ENCODE measurements around the gene UNC13B.
"Not testable (repeated sequence)": the region's sequence is repeated elsewhere in the genome, so short reads cannot be mapped to it uniquely, and the experiment has no call there.

UNC13B gene

GRCh38 chr9:35226651-35227050 is 64.8 kb downstream of the UNC13B start:
- DNase-seq (ENCODE audit: low read depth) = no peak

GRCh38 chr9:35227284-35227683 is 65.5 kb downstream of the UNC13B start:
- no peak for DNase-seq (ENCODE audit: low read depth)

- DNase-seq (ENCODE audit: low read depth) = no peak
Measured at GRCh38 chr9:35229066-35229778, 67.4 kb downstream of the UNC13B start.

GRCh38 chr9:35229779-35230143 is 68.0 kb downstream of the UNC13B start:
- no peak for DNase-seq (ENCODE audit: low read depth)

GRCh38 chr9:35232867-35233544 is 71.2 kb downstream of the UNC13B start:
- DNase-seq (ENCODE audit: low read depth) = no peak

GRCh38 chr9:35236692-35237091 is 74.9 kb downstream of the UNC13B start:
- no peak for DNase-seq (ENCODE audit: low read depth)

- DNase-seq (ENCODE audit: low read depth) = no peak
Measured at GRCh38 chr9:35237311-35237710, 75.5 kb downstream of the UNC13B start.

- DNase-seq (ENCODE audit: low read depth) = not testable (repeated sequence)
Measured at GRCh38 chr9:35245945-35246344, 84.1 kb downstream of the UNC13B start.

GRCh38 chr9:35253075-35253474 is 91.3 kb downstream of the UNC13B start:
- no peak for DNase-seq (ENCODE audit: low read depth)

GRCh38 chr9:35254237-35254636 is 92.4 kb downstream of the UNC13B start:
- no peak for DNase-seq (ENCODE audit: low read depth)

GRCh38 chr9:35254984-35255857 is 93.4 kb downstream of the UNC13B start:
- DNase-seq (ENCODE audit: low read depth) = no peak

GRCh38 chr9:35257986-35258659 is 96.3 kb downstream of the UNC13B start:
- DNase-seq (ENCODE audit: low read depth) = no peak

- peak; percentile 77 for DNase-seq (ENCODE audit: low read depth)
Measured at GRCh38 chr9:35258660-35259474, 97.1 kb downstream of the UNC13B start.

- no peak for DNase-seq (ENCODE audit: low read depth)
Measured at GRCh38 chr9:35260186-35260585, 98.4 kb downstream of the UNC13B start.

- no peak for DNase-seq (ENCODE audit: low read depth)
Measured at GRCh38 chr9:35262064-35262463, 100.3 kb downstream of the UNC13B start.

GRCh38 chr9:35267710-35268109 is 105.9 kb downstream of the UNC13B start:
- DNase-seq (ENCODE audit: low read depth) = peak; percentile 77

GRCh38 chr9:35269919-35270318 is 108.1 kb downstream of the UNC13B start:
- DNase-seq (ENCODE audit: low read depth) = no peak

GRCh38 chr9:35271637-35272036 is 109.8 kb downstream of the UNC13B start:
- DNase-seq (ENCODE audit: low read depth) = no peak

- DNase-seq (ENCODE audit: low read depth) = peak; percentile 72
Measured at GRCh38 chr9:35272989-35273388, 111.2 kb downstream of the UNC13B start.

- DNase-seq (ENCODE audit: low read depth) = no peak
Measured at GRCh38 chr9:35273591-35273990, 111.8 kb downstream of the UNC13B start.

GRCh38 chr9:35274993-35275392 is 113.2 kb downstream of the UNC13B start:
- DNase-seq (ENCODE audit: low read depth) = no peak

All from iris pigment epithelial cell (primary cell).